OCI-LY1 (cell line): Measurements from ENCODE around the gene TLE4.

Experiments
- H2AFZ ChIP-seq: fragments of 200-600 bp; sonication (generic), shearing (Covaris generic); 2 replicates; pipeline ENCODE4 v1.6.0; 2014; ENCODE audit warnings: antibody characterized with exemption, mild to moderate bottlenecking, low read length
- H3F3A ChIP-seq: fragments of 200-600 bp; sonication (generic), shearing (Covaris generic); 2 replicates; pipeline ENCODE4 v1.6.0; 2014; ENCODE audit warnings: mild to moderate bottlenecking, antibody characterized with exemption, low read length, moderate library complexity; ENCODE audit not compliant: insufficient read depth
- H3K27ac ChIP-seq: fragments of 200-600 bp; sonication (generic); 2 replicates; pipeline ENCODE4 v1.5.1; 2014; ENCODE audit warnings: low read length, mixed run types, mild to moderate bottlenecking, low read depth; ENCODE audit not compliant: poor library complexity, severe bottlenecking
- H3K27me3 ChIP-seq: fragments of 200-600 bp; sonication (generic); 2 replicates; pipeline ENCODE4 v1.6.0; 2014; ENCODE audit warnings: antibody characterized with exemption, mild to moderate bottlenecking, low read length, moderate library complexity; ENCODE audit not compliant: insufficient read depth
- H3K36me3 ChIP-seq: fragments of 200-600 bp; sonication (generic); 2 replicates; pipeline ENCODE4 v1.6.1; 2014; ENCODE audit warnings: mild to moderate bottlenecking, antibody characterized with exemption, low read length, moderate library complexity, mixed read lengths; ENCODE audit not compliant: insufficient read depth
- H3K4me1 ChIP-seq: fragments of 200-600 bp; sonication (generic); 2 replicates; pipeline ENCODE4 v1.5.1; 2014; ENCODE audit warnings: mild to moderate bottlenecking, low read length, moderate library complexity; ENCODE audit not compliant: insufficient read depth, severe bottlenecking
- H3K4me2 ChIP-seq: fragments of 200-600 bp; sonication (generic), shearing (Covaris generic); 2 replicates; pipeline ENCODE4 v1.6.1; 2014; ENCODE audit warnings: low read length
- H3K4me3 ChIP-seq: fragments of 200-600 bp; sonication (generic); 2 replicates; pipeline ENCODE4 v1.5.1; 2014; ENCODE audit warnings: low read length, low read depth, mild to moderate bottlenecking, mixed read lengths; ENCODE audit not compliant: poor library complexity, severe bottlenecking
- H3K79me2 ChIP-seq: fragments of 200-600 bp; shearing (Covaris generic); 2 replicates; pipeline ENCODE4 v1.6.1; 2016; ENCODE audit warnings: mixed run types, low read length, mixed read lengths; ENCODE audit not compliant: insufficient read depth
- H3K9ac ChIP-seq: fragments of 200-600 bp; sonication (generic), shearing (Covaris generic); 2 replicates; pipeline ENCODE4 v1.6.1; 2014; ENCODE audit warnings: mild to moderate bottlenecking, low read length, mixed read lengths
- H3K9me2 ChIP-seq: fragments of 200-600 bp; sonication (generic), shearing (Covaris generic); 2 replicates; pipeline ENCODE4 v1.6.1; 2014; ENCODE audit warnings: low read depth, mild to moderate bottlenecking, low read length, mixed read lengths
- H3K9me3 ChIP-seq: fragments of 200-600 bp; shearing (Covaris generic); 2 replicates; pipeline ENCODE4 v1.6.1; 2014; ENCODE audit warnings: low read length, mixed read lengths
- H4K20me1 ChIP-seq: fragments of 200-600 bp; sonication (generic), shearing (Covaris generic); 2 replicates; pipeline ENCODE4 v1.6.0; 2016; ENCODE audit warnings: mild to moderate bottlenecking, low read length; ENCODE audit not compliant: insufficient read depth
- CTCF ChIP-seq: fragments of 200-600 bp; sonication (generic), shearing (Covaris generic); IDR thresholded peaks from 2 replicates; pipeline ENCODE4 v1.5.1; 2017; ENCODE audit warnings: mild to moderate bottlenecking, antibody characterized with exemption, low read length, moderate library complexity, mixed read lengths
- EZH2 ChIP-seq: fragments of 200-600 bp; sonication (generic), shearing (Covaris generic); IDR thresholded peaks from 2 replicates; pipeline ENCODE4 v1.8.0; 2017; ENCODE audit warnings: borderline replicate concordance, mixed run types, mild to moderate bottlenecking, antibody characterized with exemption, low read length, moderate library complexity, mixed read lengths

TLE4 gene

GRCh38 chr9:79701651-79702050 is 129.9 kb downstream of the TLE4 start:
- peaks cover 10% of the 10 kb centered on the region; the same call in 1 of the 2 replicates for H3K36me3 ChIP-seq

GRCh38 chr9:79705704-79706103 is 133.9 kb downstream of the TLE4 start:
- Histone ChIP-seq H3K36me3 (peaks cover 24% of the 10 kb centered on the region; the same call in 1 of the 2 replicates), H3K27me3 (no peaks in the 10 kb centered on the region), H3K4me2 (no peak overlapping the region), H3K27ac (no peak overlapping the region), H3K9me3 (no peaks in the 10 kb centered on the region), H3K4me3 (no peak overlapping the region), H3K9me2 (no peaks in the 10 kb centered on the region), H3F3A (no peaks in the 10 kb centered on the region), H4K20me1 (no peaks in the 10 kb centered on the region), H3K79me2 (no peaks in the 10 kb centered on the region), H3K9ac (no peak overlapping the region), H3K4me1 (no peaks in the 10 kb centered on the region), H2AFZ (no peak overlapping the region)
- TF ChIP-seq EZH2, result no peak
- TF ChIP-seq CTCF, result no peak

More at GRCh38 chr9:79701651-79702050, 129.9 kb downstream of the TLE4 start:
- no peak overlapping the region for H3K9ac ChIP-seq
- no peaks in the 10 kb centered on the region for H3K9me2 ChIP-seq
- H4K20me1 ChIP-seq, result no peaks in the 10 kb centered on the region
- no peak overlapping the region for H3K4me2 ChIP-seq
- no peak for TF ChIP-seq CTCF
- TF ChIP-seq EZH2, result no peak
- H3K27me3 ChIP-seq, result no peaks in the 10 kb centered on the region
- H3K4me3 ChIP-seq, result no peak overlapping the region
- H2AFZ ChIP-seq, result no peak overlapping the region
- no peaks in the 10 kb centered on the region for H3K79me2 ChIP-seq
- no peak overlapping the region for H3K27ac ChIP-seq
- no peaks in the 10 kb centered on the region for H3K4me1 ChIP-seq
- H3K9me3 ChIP-seq, result no peaks in the 10 kb centered on the region
- H3F3A ChIP-seq, result no peaks in the 10 kb centered on the region

DNA sequence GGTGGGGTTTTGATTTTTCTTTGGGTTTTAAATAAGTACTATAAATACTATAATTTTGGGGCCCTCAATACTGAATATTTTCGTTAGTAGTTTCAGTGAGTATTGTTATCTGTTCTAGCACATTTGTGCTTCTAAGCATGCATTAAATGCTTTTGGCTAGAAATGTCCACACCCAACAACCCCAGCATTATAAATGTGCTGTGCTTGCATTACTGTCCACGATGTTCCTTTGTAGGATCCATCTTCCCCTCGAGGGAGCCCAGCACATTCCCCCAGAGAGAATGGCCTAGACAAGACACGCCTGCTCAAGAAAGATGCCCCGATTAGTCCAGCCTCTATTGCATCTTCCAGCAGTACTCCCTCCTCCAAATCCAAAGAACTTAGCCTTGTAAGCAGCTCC is 134.7 kb downstream of the TLE4 start:
- no peak overlapping the region for H3K4me2 ChIP-seq
- no peak for TF ChIP-seq CTCF
- TF ChIP-seq EZH2, result no peak
- no peaks in the 10 kb centered on the region for H3K27me3 ChIP-seq
- no peak overlapping the region for H3K9ac ChIP-seq
- no peaks in the 10 kb centered on the region for H4K20me1 ChIP-seq
- no peaks in the 10 kb centered on the region for H3K79me2 ChIP-seq
- H3K4me3 ChIP-seq, result no peak overlapping the region
- no peak overlapping the region for H2AFZ ChIP-seq
- H3K9me2 ChIP-seq, result no peaks in the 10 kb centered on the region
- peaks cover 26% of the 10 kb centered on the region; the same call in 1 of the 2 replicates for H3K36me3 ChIP-seq
- H3K4me1 ChIP-seq, result no peaks in the 10 kb centered on the region
- no peaks in the 10 kb centered on the region for H3K9me3 ChIP-seq
- no peaks in the 10 kb centered on the region for H3F3A ChIP-seq
- H3K27ac ChIP-seq, result no peak overlapping the region
